Ascending aorta (tissue), 2 donors: ENCODE data around the gene DCTN1. TPM values are rescaled to one million over a fixed set of nuclear protein-coding genes. Genes with fewer than 3 reads are reported as not detected.
"Not testable (repeated sequence)": the region's sequence is repeated elsewhere in the genome, so short reads cannot be mapped to it uniquely, and the experiment has no call there.

Source experiments
- DNase-seq, 2 donors: peaks; one replicate each; pipeline ENCODE4 v3.0.0-alpha.2; 2019; ENCODE audit warnings: low spot score in 2 of 2
- H3K27ac ChIP-seq, 2 donors: fragments of 200-600 bp; sonication (generic); one replicate each; pipeline ENCODE4 v1.5.1; 2016 to 2017; ENCODE audit warnings: mild to moderate bottlenecking in 1 of 2
- H3K27me3 ChIP-seq: fragments of 200-600 bp; sonication (generic); one replicate; pipeline ENCODE4 v1.5.1; 2017
- H3K36me3 ChIP-seq, 2 donors: fragments of 200-600 bp; sonication (generic); one replicate each; pipeline ENCODE4 v1.5.1; 2016
- H3K4me1 ChIP-seq, 2 donors: fragments of 200-600 bp; sonication (generic); one replicate each; pipeline ENCODE4 v1.5.1; 2016 to 2017; ENCODE audit warnings: mild to moderate bottlenecking in 1 of 2
- H3K4me3 ChIP-seq, 2 donors: fragments of 200-600 bp; sonication (generic); one replicate each; pipeline ENCODE4 v1.5.1; 2016 to 2017; ENCODE audit warnings: mild to moderate bottlenecking in 1 of 2
- H3K9me3 ChIP-seq, 2 donors: fragments of 200-600 bp; sonication (generic); one replicate each; pipeline ENCODE4 v1.5.1; 2016
- CTCF ChIP-seq, 3 experiments: fragments of 200-600 bp in 2 of 3; fragments of 450-650 bp in 1 of 3; sonication (generic) in 2 of 3; IDR thresholded peaks; one replicate each; pipeline ENCODE4 v1.5.1; 2016 to 2019; ENCODE audit warnings: antibody characterized with exemption in 3 of 3, mild to moderate bottlenecking in 1 of 3, moderate library complexity in 1 of 3
- intact Hi-C: fragments of 100-400 bp; cut with DNase I; formaldehyde crosslinking; loops from one replicate; pipeline ENCODE4 v1.15.1; 2023
- total RNA-seq: library from RNA; depleted of rRNA; stranded (reverse); fragments of >200 nt; gene quantifications from one replicate; pipeline ENCODE4 v1.1.0, GENCODE V29; 2016

The DCTN1 gene
- total RNA-seq, 1 donor from 2014 or later: 152 TPM

DNA sequence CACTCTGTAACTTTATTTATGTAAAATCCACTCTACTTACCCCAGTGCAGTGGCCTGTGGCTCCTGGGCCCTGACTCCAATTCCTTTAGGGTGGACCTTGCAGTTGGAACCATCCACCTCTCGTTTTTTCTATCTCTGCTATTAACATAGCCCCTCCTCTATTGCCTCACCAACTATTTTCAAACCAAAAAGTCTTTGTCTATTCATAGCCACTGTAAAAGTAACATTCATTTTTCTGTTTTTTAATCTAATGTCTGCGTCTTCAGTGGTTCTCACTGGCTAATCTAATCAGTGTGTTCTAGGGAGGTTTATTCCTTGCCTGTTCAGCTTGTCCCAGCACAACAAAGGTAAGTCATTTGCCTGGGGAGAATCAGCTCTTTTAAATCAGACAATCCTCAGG is 36.8 kb downstream of the DCTN1 start, which contains the start of gene SLC4A5:
Gene SLC4A5, minus strand, starts transcription at position 101 of the 400 bp plus-strand sequence. CDS start 28,393 bp downstream, outside the sequence.
- no peak for DNase-seq
- Histone ChIP-seq H3K36me3 (no peaks in the 10 kb centered on the region), H3K27ac (no peak within 1 kb of the TSS), H3K9me3 (no peaks in the 10 kb centered on the region), H3K27me3 (no peaks in the 10 kb centered on the region), H3K4me1 (no peaks in the 10 kb centered on the region), H3K4me3 (no peak within 1 kb of the TSS)
- intact Hi-C loops: no loop called here
- no peak for TF ChIP-seq CTCF (IDR thresholded peaks at IDR 0.05)

GRCh38 chr2:74336227-74336626 is 43.9 kb downstream of the DCTN1 start:
- not testable (repeated sequence) for DNase-seq, H3K27ac ChIP-seq, H3K27me3 ChIP-seq, H3K4me3 ChIP-seq, H3K36me3 ChIP-seq, H3K9me3 ChIP-seq, H3K4me1 ChIP-seq
- intact Hi-C loops: loop anchor here (10.0 kb wide), 1 partner anchor 191 kb away; the partner anchor contains the start of gene BOLA3

DNA sequence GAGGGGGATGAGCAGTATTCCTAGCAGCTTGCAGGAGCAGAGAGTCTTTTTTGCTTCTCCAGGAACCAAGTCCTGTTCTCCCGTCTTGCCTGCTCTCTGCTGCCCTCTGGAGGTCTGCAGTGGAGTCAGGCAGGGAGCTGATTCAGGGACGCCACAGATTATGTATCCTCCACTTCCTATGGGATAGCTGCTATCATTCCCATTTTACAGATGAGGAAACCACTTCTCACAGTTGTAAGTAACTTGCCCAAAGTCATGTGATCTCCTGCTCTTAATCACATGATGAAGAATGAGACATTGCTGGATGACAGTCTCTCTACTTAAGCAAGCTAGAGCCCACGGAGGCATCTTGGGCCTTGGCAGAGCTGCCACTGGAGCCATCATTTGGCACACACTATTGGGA is 45.2 kb downstream of the DCTN1 start:
- H3K27me3 ChIP-seq: no peaks in the 10 kb centered on the region
- H3K9me3 ChIP-seq: no peaks in the 10 kb centered on the region
- H3K27ac ChIP-seq: no peak overlapping the region
- TF ChIP-seq CTCF (IDR thresholded peaks at IDR 0.05): peak; percentile 76 to 96 (median 93)
- H3K36me3 ChIP-seq: peaks cover 4 to 14% of the 10 kb centered on the region in 2 donors
- no peaks in the 10 kb centered on the region for H3K4me1 ChIP-seq
- DNase-seq: peak in 1 of 2 donors; percentile 82
- intact Hi-C loops: loop anchor here (5.0 to 10.0 kb wide), 2 partner anchors 190 to 513 kb away; partner anchors contain the start of gene BOLA3
- H3K4me3 ChIP-seq: no peak overlapping the region

- DNase-seq: no peak
- no peaks in the 10 kb centered on the region for H3K9me3 ChIP-seq
- no peaks in the 10 kb centered on the region for H3K27me3 ChIP-seq
- no peak for TF ChIP-seq CTCF (IDR thresholded peaks at IDR 0.05)
- no peaks in the 10 kb centered on the region for H3K4me1 ChIP-seq
- intact Hi-C loops: loop anchor here (5.0 to 10.0 kb wide), 2 partner anchors 189 to 512 kb away; partner anchors contain the start of gene BOLA3
- no peak overlapping the region for H3K27ac ChIP-seq
- H3K36me3 ChIP-seq: peaks cover 4 to 16% of the 10 kb centered on the region in 2 donors
- H3K4me3 ChIP-seq: no peak overlapping the region
These were observed 46.1 kb downstream of the DCTN1 start for GRCh38 chr2:74333896-74334586.

DNA sequence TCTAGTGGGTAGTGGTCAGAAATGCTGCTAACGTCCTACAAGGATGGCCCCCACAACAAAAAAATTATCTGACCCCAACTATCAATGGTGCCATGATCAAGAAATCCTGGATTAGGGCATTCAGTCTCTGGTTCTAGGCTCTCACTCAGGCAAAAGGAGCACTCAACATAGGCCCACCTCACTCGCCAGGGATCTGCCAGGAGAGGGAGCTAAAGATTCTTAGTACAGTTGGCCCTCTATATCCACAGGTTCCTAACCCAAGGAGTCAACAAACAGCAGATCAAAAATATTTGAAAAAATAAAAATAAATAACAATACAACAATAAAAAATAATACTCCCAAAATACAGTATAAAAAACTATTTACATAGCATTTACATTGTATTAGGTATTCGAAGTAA is 46.9 kb downstream of the DCTN1 start:
- intact Hi-C loops: loop anchor here (5.0 to 10.0 kb wide), 2 partner anchors 188 to 511 kb away; partner anchors contain the start of gene BOLA3
- H3K4me1 ChIP-seq: no peaks in the 10 kb centered on the region
- H3K27me3 ChIP-seq: no peaks in the 10 kb centered on the region
- no peak for DNase-seq
- no peak for TF ChIP-seq CTCF (IDR thresholded peaks at IDR 0.05)
- H3K9me3 ChIP-seq: no peaks in the 10 kb centered on the region
- H3K27ac ChIP-seq: no peak overlapping the region
- peaks cover 4 to 16% of the 10 kb centered on the region in 2 donors for H3K36me3 ChIP-seq
- no peak overlapping the region for H3K4me3 ChIP-seq

- TF ChIP-seq CTCF (IDR thresholded peaks at IDR 0.05): no peak
- no peak overlapping the region for H3K4me3 ChIP-seq
- H3K27ac ChIP-seq: no peak overlapping the region
- peaks cover 9 to 20% of the 10 kb centered on the region in 2 donors for H3K36me3 ChIP-seq
- intact Hi-C loops: loop anchor here (5.0 to 10.0 kb wide), 2 partner anchors 188 to 510 kb away; partner anchors contain the start of gene BOLA3
- H3K9me3 ChIP-seq: no peaks in the 10 kb centered on the region
- no peaks in the 10 kb centered on the region for H3K27me3 ChIP-seq
- no peak for DNase-seq
- H3K4me1 ChIP-seq: no peaks in the 10 kb centered on the region
These were observed 47.4 kb downstream of the DCTN1 start for GRCh38 chr2:74332550-74333174.
